GM19438 (cell line): ENCODE results near the gene TMEM117.

Experiments
- ATAC-seq: cut with Tn5 transposase; IDR thresholded peaks from one replicate; pipeline ENCODE4 v1.9.1; 2021; ENCODE audit warnings: low read depth; ENCODE audit not compliant: unreplicated experiment

The TMEM117 gene

DNA sequence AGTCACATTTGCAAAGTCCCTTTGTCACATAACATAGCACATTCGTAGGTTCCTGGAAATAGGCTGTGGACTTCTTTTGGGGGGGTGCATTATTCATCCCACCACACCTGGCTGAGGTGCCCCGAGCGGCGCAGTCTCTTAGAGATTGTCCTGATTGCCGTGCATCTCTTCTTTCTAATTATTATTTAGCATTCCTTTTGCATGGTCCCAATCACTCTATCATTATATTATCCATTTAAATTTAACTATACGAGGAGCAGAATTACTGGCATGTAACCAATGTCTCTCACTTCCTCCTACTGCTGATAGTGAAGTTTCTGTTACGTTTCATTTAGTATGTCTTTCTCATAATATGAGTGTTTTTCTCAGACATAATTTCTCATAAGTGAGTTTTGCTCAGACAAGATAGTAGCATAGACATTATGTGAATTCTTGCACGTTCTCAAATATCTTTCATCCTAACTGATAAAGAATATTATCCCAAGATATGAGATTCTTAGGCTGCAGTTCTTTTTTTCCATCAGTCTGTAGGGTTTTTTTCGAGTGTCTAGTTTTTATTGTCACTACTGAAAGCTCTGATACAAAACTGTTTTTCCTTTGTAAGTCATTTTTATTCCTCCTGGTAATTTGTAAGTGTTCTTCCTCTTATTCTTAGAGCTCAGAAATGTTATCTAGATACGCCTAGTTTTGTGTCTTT, 595.9 kb downstream of the TMEM117 start:
- peak; percentile 67 for ATAC-seq

- no peak for ATAC-seq
Measured at GRCh38 chr12:44433659-44434058, 597.8 kb downstream of the TMEM117 start.

GRCh38 chr12:44436756-44437155, 600.9 kb downstream of the TMEM117 start:
- no peak for ATAC-seq
